Right lobe of liver (tissue), 6 donors: ENCODE measurements around the gene TMPRSS9. TPM values are rescaled to one million over a fixed set of nuclear protein-coding genes. Genes with fewer than 3 reads are reported as not detected.

Experiments used
- ATAC-seq, 4 donors: fragments of 200-7000 bp; cut with Tn5 transposase; one replicate each; pipeline ENCODE4 v1.9.1; 2020; ENCODE audit warnings: mild to moderate bottlenecking in 4 of 4, moderate library complexity in 4 of 4
- DNase-seq, 3 donors: peaks; one replicate each; pipeline ENCODE4 v3.0.0-alpha.2; 2020
- H3K27ac ChIP-seq, 3 donors: fragments of 200-600 bp; one replicate each; pipeline ENCODE4 v1.8.0; 2022
- H3K27me3 ChIP-seq, 2 donors: fragments of 200-600 bp; one replicate each; pipeline ENCODE4 v1.8.0; 2022
- H3K36me3 ChIP-seq, 4 donors: fragments of 200-600 bp; sonication (generic) in 1 of 4; one replicate each; pipeline versions ENCODE4 v1.5.1 to v1.8.0; 2017 to 2022; ENCODE audit warnings: control low read depth in 1 of 4
- H3K4me1 ChIP-seq, 4 donors: fragments of 200-600 bp; sonication (generic) in 1 of 4; one replicate each; pipeline versions ENCODE4 v1.5.1 to v1.8.0; 2017 to 2022; ENCODE audit warnings: control low read depth in 1 of 4
- H3K4me3 ChIP-seq, 3 donors: fragments of 200-600 bp; one replicate each; pipeline ENCODE4 v1.8.0; 2022
- H3K9me3 ChIP-seq, 4 donors: fragments of 200-600 bp; sonication (generic) in 1 of 4; one replicate each; pipeline versions ENCODE4 v1.5.1 to v1.8.0; 2017 to 2022; ENCODE audit warnings: control low read depth in 1 of 4
- CTCF ChIP-seq, 4 donors: fragments of 200-600 bp in 3 of 4; fragments of 450-650 bp in 1 of 4; IDR thresholded peaks; one replicate each; pipeline versions ENCODE4 v1.5.1 to v1.8.0; 2016 to 2022; ENCODE audit warnings: antibody characterized with exemption in 4 of 4, mild to moderate bottlenecking in 2 of 4
- POLR2A ChIP-seq: fragments of 450-650 bp; IDR thresholded peaks from one replicate; pipeline ENCODE4 v1.6.1; 2017; ENCODE audit warnings: antibody characterized with exemption, mild to moderate bottlenecking
- WGBS: methylation state at CpG from one replicate; pipeline ENCODE4 v1.1.6; 2018; ENCODE audit warnings: low coverage, low lambda C conversion rate; ENCODE audit not compliant: insufficient coverage; ENCODE audit errors: missing lambda C conversion rate; 5-methylcytosine and 5-hydroxymethylcytosine counted together
- intact Hi-C, 2 donors: fragments of 100-400 bp; cut with DNase I; formaldehyde crosslinking; loops; one replicate each; pipeline versions ENCODE4 v1.11.2 to v1.14.1; 2022
- total RNA-seq, 6 experiments: library from RNA; depleted of rRNA in 2 of 6; stranded (reverse); fragments of >200 nt in 2 of 6; fragmentation: NEBNext Ultra II Directional in 3 of 6; extraction: Animal tissue kit (Norgen Biotek cat#: 25700) in 3 of 6; gene quantifications; one replicate each; pipeline versions ENCODE4 v1.1.0 to v1.2.4, GENCODE V29; 2016 to 2023
- donor health status: DM: no; HTN: yes; CAD: no.
- donor health status: DM: no; HTN: no; CAD: no.
- donor health status: DM: no; HTN: no; CAD: no.
- donor health status: DM: no; HTN: yes; CAD: no.
- donor health status: DM: no; HTN: yes; CAD: no.

TMPRSS9 gene
- total RNA-seq, 6 experiments from 2014 or later = 0.12 to 6.7 (median 2.9) TPM

- Histone ChIP-seq H3K36me3 (peaks cover 0 to 9% (median 0%) of the 10 kb centered on the region in 4 donors), H3K27ac (peak overlapping the region; percentile 92 to 98 (median 95)), H3K4me1 (peaks cover 0 to 20% (median 4%) of the 10 kb centered on the region in 4 donors), H3K4me3 (peak overlapping the region; percentile 72 to 100 (median 99)), H3K27me3 (no peaks in the 10 kb centered on the region), H3K9me3 (no peaks in the 10 kb centered on the region)
- ATAC-seq = peak; percentile 14 to 39 (median 34)
- no CpG with 5 or more reads among the region's 66 CpGs for WGBS
- intact Hi-C loops = no loop called here
- peak; percentile 60 to 74 (median 61) for DNase-seq
- TF ChIP-seq CTCF (IDR thresholded peaks at IDR 0.05) (no peak), POLR2A (no peak)
Measured at GRCh38 chr19:2426611-2427428, 66.8 kb downstream of the TMPRSS9 start.

DNA sequence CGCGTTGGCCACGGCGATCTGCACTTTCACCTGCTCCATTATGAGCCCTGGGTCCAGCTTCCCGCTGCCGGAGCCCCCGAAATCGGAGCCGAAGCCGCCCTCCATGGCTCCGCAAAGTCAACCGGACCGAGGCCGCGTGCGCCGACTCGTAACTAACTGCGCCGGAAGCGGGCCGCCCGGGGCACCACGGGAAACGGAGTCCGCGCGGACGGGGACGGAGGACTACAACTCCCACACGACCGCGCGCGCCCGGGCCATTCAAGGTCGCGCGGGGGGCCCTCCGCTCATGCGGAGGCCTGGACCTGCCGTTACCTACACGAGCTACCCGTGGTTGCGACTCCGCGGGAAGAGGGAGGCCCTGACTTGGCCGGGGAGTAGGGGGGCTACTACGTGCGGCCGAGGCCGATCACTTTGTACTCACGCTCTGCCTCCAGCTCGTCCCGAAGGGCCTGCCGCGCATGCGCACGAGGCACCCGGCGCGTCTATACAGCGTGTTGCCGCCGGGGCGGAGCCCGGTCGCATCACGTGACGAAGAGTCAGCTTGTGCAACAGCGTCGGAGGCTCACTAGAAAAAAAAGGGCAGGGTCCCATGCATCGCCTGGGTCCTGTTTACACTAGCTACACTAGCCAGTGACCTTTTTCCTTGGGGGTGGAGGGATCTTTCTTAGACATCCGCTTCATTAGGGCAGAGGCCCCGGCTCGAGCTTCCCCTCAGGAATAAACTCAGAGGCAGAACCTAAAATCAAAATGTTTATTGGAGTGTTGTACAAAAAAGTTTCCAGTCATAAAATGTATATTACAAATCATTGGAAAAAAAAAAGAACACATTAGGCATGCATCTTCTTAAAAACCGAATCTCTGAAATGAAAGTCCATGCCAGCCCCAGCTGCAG is 67.6 kb downstream of the TMPRSS9 start, which contains the start of gene TIMM13:
TSS of gene TIMM13 (minus strand) at position 158 of the 892 bp plus-strand sequence. CDS start at position 105, 53 bp downstream.
- DNase-seq (peak; percentile 96 to 98 (median 97)), ATAC-seq (peak; percentile 89 to 96 (median 92))
- TF ChIP-seq POLR2A (peak; percentile 56), CTCF (IDR thresholded peaks at IDR 0.05) (no peak)
- H3K4me3 ChIP-seq = peak within 1 kb of the TSS; percentile 72 to 100 (median 99)
- H3K27ac ChIP-seq = peak within 1 kb of the TSS; percentile 92 to 98 (median 95)
- WGBS = under 1% methylated on average over 15 of the region's 77 CpGs
- H3K4me1 ChIP-seq = peaks cover 0 to 20% (median 4%) of the 10 kb centered on the region in 4 donors
- no peaks in the 10 kb centered on the region for H3K27me3 ChIP-seq
- no peaks in the 10 kb centered on the region for H3K9me3 ChIP-seq
- peaks cover 0 to 9% (median 0%) of the 10 kb centered on the region in 4 donors for H3K36me3 ChIP-seq
- intact Hi-C loops = no loop called here

DNA sequence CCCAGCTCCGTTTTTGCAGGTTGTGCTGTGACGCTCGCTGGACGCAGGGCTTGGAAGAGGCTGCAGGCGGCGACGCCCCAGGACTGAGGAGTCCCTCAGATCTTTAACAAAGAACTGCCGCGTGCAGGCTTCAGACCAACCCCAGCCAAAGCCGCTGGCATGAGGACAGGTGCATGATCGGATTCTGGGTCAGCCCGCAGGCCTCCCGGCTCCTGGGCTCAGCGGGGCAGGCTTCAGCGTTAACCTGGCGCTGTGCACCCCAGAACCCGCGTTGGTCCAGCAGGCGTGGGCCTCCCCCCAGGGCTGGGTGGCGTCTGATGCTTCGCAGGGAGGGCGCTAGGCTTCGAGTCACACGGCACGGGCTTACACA is 68.2 kb downstream of the TMPRSS9 start:
- Histone ChIP-seq H3K27me3 (no peaks in the 10 kb centered on the region), H3K36me3 (peaks cover 0 to 9% (median 0%) of the 10 kb centered on the region in 4 donors), H3K4me1 (peaks cover 0 to 20% (median 4%) of the 10 kb centered on the region in 4 donors), H3K27ac (peak overlapping the region in 1 of 3 donors; percentile 95), H3K9me3 (no peaks in the 10 kb centered on the region), H3K4me3 (peak overlapping the region; percentile 72 to 100 (median 99))
- ATAC-seq (peak; percentile 1 to 26 (median 7)), DNase-seq (peak in 1 of 3 donors; percentile 63)
- 47% methylated on average over 9 of the region's 25 CpGs for WGBS
- intact Hi-C loops = no loop called here
- no peak for TF ChIP-seq CTCF (IDR thresholded peaks at IDR 0.05)
- no peak for TF ChIP-seq POLR2A
